ENCODE measurements around the gene TTL. TPM values are rescaled to one million over a fixed set of nuclear protein-coding genes. Genes with fewer than 3 reads are reported as not detected.

Gene TTL
- total and polyA plus RNA-seq, 7 experiments from 2014 or later = 1.1 to 31.0 (median 14.2) TPM

- Mint-ChIP-seq H3K36me3 (peaks cover 0 to 7% (median 0%) of the 10 kb centered on the region in 5 donors), H3K4me1 (no peaks in the 10 kb centered on the region), H3K27ac (no peak overlapping the region), H3K27me3 (peaks cover 0 to 10% (median 0%) of the 10 kb centered on the region in 5 donors), H3K4me3 (no peak overlapping the region), H3K9me3 (peaks cover 0 to 9% (median 3%) of the 10 kb centered on the region in 11 donors)
- ChIA-PET CTCF (no interaction called here), POLR2A (no interaction called here)
- Histone ChIP-seq H3K4me1 (ENCODE audit: control insufficient read depth in 2 of 2, insufficient read depth in 2 of 2, low read length in 2 of 2) (no peaks in the 10 kb centered on the region), H3K36me3 (ENCODE audit: control insufficient read depth in 2 of 3, insufficient read depth in 3 of 3, low read length in 3 of 3) (no peaks in the 10 kb centered on the region), H3K4me3 (ENCODE audit: low read length) (no peak overlapping the region), H3K9me3 (ENCODE audit: control insufficient read depth in 2 of 3, low read length in 3 of 3) (no peaks in the 10 kb centered on the region), H3K27ac (ENCODE audit: low read depth, low read length) (no peak overlapping the region), H3K27me3 (ENCODE audit: control insufficient read depth in 2 of 2, insufficient read depth in 2 of 2, low read length in 2 of 2) (no peaks in the 10 kb centered on the region)
- ATAC-seq (no peak), DNase-seq (no peak)
- intact Hi-C loops (cut with micrococcal nuclease) = no loop called here
These were observed 32.1 kb upstream of the TTL start for GRCh38 chr2:112449854-112450253.

GRCh38 chr2:112451317-112451716 lies 30.6 kb upstream of the TTL start:
- Histone ChIP-seq H3K4me3 (ENCODE audit: low read length) (no peak overlapping the region), H3K36me3 (ENCODE audit: control insufficient read depth in 2 of 3, insufficient read depth in 3 of 3, low read length in 3 of 3) (no peaks in the 10 kb centered on the region), H3K9me3 (ENCODE audit: control insufficient read depth in 2 of 3, low read length in 3 of 3) (no peaks in the 10 kb centered on the region), H3K4me1 (ENCODE audit: control insufficient read depth in 2 of 2, insufficient read depth in 2 of 2, low read length in 2 of 2) (no peaks in the 10 kb centered on the region), H3K27me3 (ENCODE audit: control insufficient read depth in 2 of 2, insufficient read depth in 2 of 2, low read length in 2 of 2) (no peaks in the 10 kb centered on the region), H3K27ac (ENCODE audit: low read depth, low read length) (no peak overlapping the region)
- DNase-seq (no peak), ATAC-seq (no peak)
- Mint-ChIP-seq H3K4me3 (no peak overlapping the region), H3K27me3 (peaks cover 0 to 5% (median 0%) of the 10 kb centered on the region in 5 donors), H3K4me1 (no peaks in the 10 kb centered on the region), H3K36me3 (peaks cover 0 to 7% (median 0%) of the 10 kb centered on the region in 5 donors), H3K9me3 (peaks cover 0 to 9% (median 3%) of the 10 kb centered on the region in 11 donors), H3K27ac (no peak overlapping the region)
- ChIA-PET POLR2A (no interaction called here), CTCF (interaction anchor here (0.5 kb wide), 1 partner anchor 334 kb away, joined by 3 read pairs; no protein-coding TSS in a partner anchor)
- intact Hi-C loops (cut with micrococcal nuclease) = no loop called here

DNA sequence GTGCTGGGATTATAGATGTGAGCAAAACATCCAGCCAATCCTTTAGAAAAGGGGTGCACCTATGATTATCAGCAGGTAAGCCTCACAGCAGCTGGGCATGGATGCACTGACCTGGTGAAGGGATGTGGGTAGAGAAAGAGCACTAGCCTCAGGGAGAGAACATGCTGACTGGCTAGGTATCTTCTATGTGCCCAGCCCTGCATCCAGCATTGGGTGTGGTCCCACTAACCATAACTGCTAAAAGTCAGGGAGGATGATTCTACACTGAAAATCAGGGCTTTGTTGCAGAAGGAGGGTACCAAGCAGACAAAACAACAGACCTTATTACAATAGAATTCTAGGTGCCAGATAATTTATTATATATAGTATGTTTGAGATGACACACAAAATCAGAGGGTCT lies 27.4 kb upstream of the TTL start:
- Mint-ChIP-seq H3K27ac (no peak overlapping the region), H3K4me3 (no peak overlapping the region), H3K9me3 (peaks cover 0 to 9% (median 3%) of the 10 kb centered on the region in 11 donors), H3K4me1 (no peaks in the 10 kb centered on the region), H3K36me3 (peaks cover 0 to 7% (median 0%) of the 10 kb centered on the region in 5 donors), H3K27me3 (peaks cover 0 to 7% (median 4%) of the 10 kb centered on the region in 5 donors)
- H3K9me3 ChIP-seq (ENCODE audit: control insufficient read depth in 2 of 3, low read length in 3 of 3) = no peaks in the 10 kb centered on the region
- H3K27ac ChIP-seq (ENCODE audit: low read depth, low read length) = no peak overlapping the region
- H3K4me3 ChIP-seq (ENCODE audit: low read length) = no peak overlapping the region
- ATAC-seq (no peak), DNase-seq (no peak)
- no peaks in the 10 kb centered on the region for H3K4me1 ChIP-seq (ENCODE audit: control insufficient read depth in 2 of 2, insufficient read depth in 2 of 2, low read length in 2 of 2)
- ChIA-PET CTCF (no interaction called here), POLR2A (no interaction called here)
- intact Hi-C loops (cut with micrococcal nuclease) = no loop called here
- no peaks in the 10 kb centered on the region for H3K36me3 ChIP-seq (ENCODE audit: control insufficient read depth in 2 of 3, insufficient read depth in 3 of 3, low read length in 3 of 3)
- H3K27me3 ChIP-seq (ENCODE audit: control insufficient read depth in 2 of 2, insufficient read depth in 2 of 2, low read length in 2 of 2) = no peaks in the 10 kb centered on the region

DNA sequence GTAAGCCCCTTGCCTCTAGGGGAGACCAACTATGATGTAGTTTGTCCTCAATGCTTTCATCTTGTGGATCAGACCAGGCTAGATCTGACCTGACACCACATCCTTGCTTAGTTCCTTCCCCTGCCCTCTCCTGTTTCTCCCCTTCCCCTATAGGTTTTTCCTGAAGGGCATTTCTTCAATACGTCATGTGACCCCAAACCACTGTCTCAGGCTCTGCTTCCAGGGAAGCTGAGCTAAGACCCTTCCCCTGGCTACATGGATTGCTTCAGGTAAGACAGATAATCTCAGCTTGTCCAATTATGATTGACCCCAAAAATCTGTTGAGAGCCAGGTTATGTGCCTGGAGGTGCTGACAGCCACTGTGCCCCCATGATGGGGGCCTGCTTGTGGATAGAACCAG lies 22.6 kb upstream of the TTL start:
- Mint-ChIP-seq H3K27ac (no peak overlapping the region), H3K27me3 (peaks cover 7 to 30% (median 16%) of the 10 kb centered on the region in 5 donors), H3K36me3 (no peaks in the 10 kb centered on the region), H3K4me1 (no peaks in the 10 kb centered on the region), H3K4me3 (no peak overlapping the region), H3K9me3 (peaks cover 0 to 2% (median 0%) of the 10 kb centered on the region in 11 donors)
- Histone ChIP-seq H3K27ac (ENCODE audit: low read depth, low read length) (no peak overlapping the region), H3K27me3 (ENCODE audit: control insufficient read depth in 2 of 2, insufficient read depth in 2 of 2, low read length in 2 of 2) (no peaks in the 10 kb centered on the region), H3K36me3 (ENCODE audit: control insufficient read depth in 2 of 3, insufficient read depth in 3 of 3, low read length in 3 of 3) (no peaks in the 10 kb centered on the region), H3K9me3 (ENCODE audit: control insufficient read depth in 2 of 3, low read length in 3 of 3) (no peaks in the 10 kb centered on the region), H3K4me3 (ENCODE audit: low read length) (no peak overlapping the region), H3K4me1 (ENCODE audit: control insufficient read depth in 2 of 2, insufficient read depth in 2 of 2, low read length in 2 of 2) (no peaks in the 10 kb centered on the region)
- CTCF ChIA-PET = no interaction called here
- POLR2A ChIA-PET = no interaction called here
- intact Hi-C loops (cut with micrococcal nuclease) = no loop called here
- ATAC-seq = no peak
- no peak for DNase-seq

DNA sequence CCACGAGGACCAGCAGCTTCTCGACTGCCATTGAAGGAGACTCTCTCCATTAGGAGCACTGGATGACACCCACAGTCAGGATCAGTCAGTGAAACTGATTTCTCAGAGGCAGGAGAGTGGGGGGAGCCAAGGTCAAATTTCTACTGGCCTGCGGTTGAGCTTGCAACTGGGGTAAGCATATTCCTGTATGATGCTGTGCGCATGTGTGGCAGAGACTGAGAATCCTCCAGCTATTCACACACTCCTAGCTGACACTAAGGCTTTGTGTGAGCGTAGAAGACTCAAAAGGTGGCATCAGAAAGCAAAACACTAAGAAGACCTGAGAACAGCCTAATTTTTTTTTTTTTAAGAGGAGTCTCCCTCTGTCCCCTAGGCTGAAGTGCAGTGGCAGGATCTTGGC lies 19.8 kb upstream of the TTL start:
- ATAC-seq = no peak

GRCh38 chr2:112463256-112463655 lies 18.7 kb upstream of the TTL start:
- no peak overlapping the region for H3K27ac Mint-ChIP-seq
- intact Hi-C loops (cut with micrococcal nuclease) = no loop called here
- no peaks in the 10 kb centered on the region for H3K9me3 ChIP-seq (ENCODE audit: control insufficient read depth in 2 of 3, low read length in 3 of 3)
- H3K4me3 ChIP-seq (ENCODE audit: low read length) = no peak overlapping the region
- DNase-seq (no peak), ATAC-seq (no peak)
- no peak overlapping the region for H3K4me3 Mint-ChIP-seq
- H3K4me1 Mint-ChIP-seq = no peaks in the 10 kb centered on the region
- H3K9me3 Mint-ChIP-seq = peaks cover 0 to 3% (median 0%) of the 10 kb centered on the region in 11 donors
- no peaks in the 10 kb centered on the region for H3K36me3 ChIP-seq (ENCODE audit: control insufficient read depth in 2 of 3, insufficient read depth in 3 of 3, low read length in 3 of 3)
- H3K27me3 Mint-ChIP-seq = peaks cover 10 to 59% (median 12%) of the 10 kb centered on the region in 5 donors
- H3K4me1 ChIP-seq (ENCODE audit: control insufficient read depth in 2 of 2, insufficient read depth in 2 of 2, low read length in 2 of 2) = no peaks in the 10 kb centered on the region
- no peak overlapping the region for H3K27ac ChIP-seq (ENCODE audit: low read depth, low read length)
- no peaks in the 10 kb centered on the region for H3K27me3 ChIP-seq (ENCODE audit: control insufficient read depth in 2 of 2, insufficient read depth in 2 of 2, low read length in 2 of 2)
- ChIA-PET CTCF (no interaction called here), POLR2A (no interaction called here)
- no peaks in the 10 kb centered on the region for H3K36me3 Mint-ChIP-seq

More for the DNA sequence above, 19.8 kb upstream of the TTL start:
- ChIA-PET CTCF (interaction anchor here (1.3 kb wide), 1 partner anchor 9 kb away, joined by 4 read pairs; no protein-coding TSS in a partner anchor), POLR2A (no interaction called here)
- Mint-ChIP-seq H3K27ac (no peak overlapping the region), H3K27me3 (peaks cover 7 to 49% (median 11%) of the 10 kb centered on the region in 5 donors), H3K4me1 (no peaks in the 10 kb centered on the region), H3K4me3 (no peak overlapping the region), H3K36me3 (no peaks in the 10 kb centered on the region), H3K9me3 (peaks cover 0 to 2% (median 0%) of the 10 kb centered on the region in 11 donors)
- intact Hi-C loops (cut with micrococcal nuclease) = no loop called here
- no peaks in the 10 kb centered on the region for H3K27me3 ChIP-seq (ENCODE audit: control insufficient read depth in 2 of 2, insufficient read depth in 2 of 2, low read length in 2 of 2)
- no peaks in the 10 kb centered on the region for H3K4me1 ChIP-seq (ENCODE audit: control insufficient read depth in 2 of 2, insufficient read depth in 2 of 2, low read length in 2 of 2)
- H3K4me3 ChIP-seq (ENCODE audit: low read length) = no peak overlapping the region
- no peak for DNase-seq
- H3K9me3 ChIP-seq (ENCODE audit: control insufficient read depth in 2 of 3, low read length in 3 of 3) = no peaks in the 10 kb centered on the region
- no peak overlapping the region for H3K27ac ChIP-seq (ENCODE audit: low read depth, low read length)
- no peaks in the 10 kb centered on the region for H3K36me3 ChIP-seq (ENCODE audit: control insufficient read depth in 2 of 3, insufficient read depth in 3 of 3, low read length in 3 of 3)

GRCh38 chr2:112465382-112465781 lies 16.6 kb upstream of the TTL start:
- Histone ChIP-seq H3K4me1 (ENCODE audit: control insufficient read depth in 2 of 2, insufficient read depth in 2 of 2, low read length in 2 of 2) (no peaks in the 10 kb centered on the region), H3K4me3 (ENCODE audit: low read length) (no peak overlapping the region), H3K27me3 (ENCODE audit: control insufficient read depth in 2 of 2, insufficient read depth in 2 of 2, low read length in 2 of 2) (no peaks in the 10 kb centered on the region), H3K27ac (ENCODE audit: low read depth, low read length) (no peak overlapping the region), H3K9me3 (ENCODE audit: control insufficient read depth in 2 of 3, low read length in 3 of 3) (no peaks in the 10 kb centered on the region), H3K36me3 (ENCODE audit: control insufficient read depth in 2 of 3, insufficient read depth in 3 of 3, low read length in 3 of 3) (no peaks in the 10 kb centered on the region)
- Mint-ChIP-seq H3K27ac (no peak overlapping the region), H3K9me3 (peaks cover 0 to 3% (median 0%) of the 10 kb centered on the region in 11 donors), H3K4me3 (no peak overlapping the region), H3K4me1 (no peaks in the 10 kb centered on the region), H3K27me3 (peaks cover 10 to 65% (median 12%) of the 10 kb centered on the region in 5 donors), H3K36me3 (no peaks in the 10 kb centered on the region)
- CTCF ChIA-PET = no interaction called here
- intact Hi-C loops (cut with micrococcal nuclease) = no loop called here
- POLR2A ChIA-PET = interaction anchor here (0.6 kb wide), 1 partner anchor 623 kb away, joined by 4 read pairs; no protein-coding TSS in a partner anchor
- DNase-seq = no peak
- ATAC-seq = no peak

Data from naive thymus-derived CD4-positive, alpha-beta T cell (primary cell).